ENCODE measurements around the gene BBLN.
A peak's percentile ranks its signal among the peaks of the same experiment; 100 is the strongest.

Gene BBLN

GRCh38 chr9:128192601-128193371, 32.7 kb downstream of the BBLN start:
- peak; percentile 22 to 31 for DNase-seq

DNA sequence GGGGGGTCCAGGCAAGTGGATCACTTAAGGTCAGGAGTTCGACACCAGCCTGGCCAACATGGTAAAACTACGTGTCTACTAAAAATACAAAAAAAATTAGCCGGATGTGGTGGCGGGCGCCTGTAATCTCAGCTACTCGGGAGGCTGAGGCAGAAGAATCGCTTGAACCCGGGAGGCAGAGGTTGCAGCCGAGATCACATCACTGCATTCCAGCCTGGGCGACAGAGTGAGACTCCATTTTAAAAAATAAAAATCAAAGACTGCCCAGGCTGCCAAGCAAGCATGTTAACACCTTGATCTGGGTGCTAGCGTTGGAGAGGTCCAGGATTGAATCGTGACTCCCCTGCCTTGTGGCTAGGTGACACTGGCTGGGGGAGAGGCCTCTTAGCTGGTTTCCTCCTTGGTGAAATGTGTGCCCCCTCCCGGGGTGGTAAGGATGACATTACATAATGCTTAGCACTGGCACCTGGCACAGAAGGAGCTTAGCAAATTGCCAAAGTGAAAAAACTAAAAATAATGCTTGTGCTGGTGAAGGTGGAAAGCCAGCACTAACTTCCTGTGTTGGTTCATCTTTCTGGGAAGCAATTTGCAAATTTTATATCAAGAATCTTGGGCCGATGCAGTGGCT, 33.5 kb downstream of the BBLN start:
- no peak for DNase-seq

DNA sequence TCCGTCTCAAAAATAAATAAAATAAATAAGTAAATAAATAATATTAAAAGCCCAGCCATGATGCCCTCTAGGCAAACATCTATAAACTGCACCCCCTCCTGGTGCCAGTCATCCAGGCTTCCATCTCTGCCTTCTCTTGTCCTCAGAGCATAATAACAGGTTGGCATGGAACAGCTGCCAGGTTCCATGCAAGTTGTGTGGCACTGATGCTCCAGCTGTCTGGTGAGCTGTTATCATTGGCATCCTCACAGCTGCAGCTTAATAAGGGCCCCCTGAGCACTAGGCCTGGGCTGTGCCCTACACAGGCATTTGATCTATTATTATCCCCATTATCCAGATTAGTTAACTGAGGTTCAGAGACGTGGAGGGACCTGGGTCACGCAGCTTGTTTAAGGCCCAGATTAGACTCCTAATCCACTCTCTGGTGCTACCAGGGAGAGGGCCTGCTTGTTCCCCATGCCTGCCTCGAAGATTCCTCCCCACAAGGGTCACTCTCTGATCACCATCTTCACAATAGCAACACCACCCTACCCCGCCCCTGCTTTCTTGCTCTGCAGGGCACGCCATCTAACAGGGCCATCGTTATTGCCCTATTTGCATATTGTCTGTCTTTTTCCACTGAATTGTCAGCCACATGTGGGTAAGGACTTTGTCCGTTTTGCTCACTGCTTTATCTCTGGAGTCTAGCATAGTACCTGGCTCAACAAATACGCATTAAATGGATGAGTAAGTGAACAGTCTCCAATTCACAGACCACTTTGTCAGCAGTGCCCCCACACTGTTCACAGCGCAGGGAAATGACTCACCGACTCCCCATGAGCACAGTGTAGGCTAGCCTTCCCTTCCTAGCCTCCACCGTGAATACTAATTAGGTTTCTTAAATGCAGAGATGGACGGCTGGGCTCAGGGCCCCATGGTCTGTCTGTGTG, 41.6 kb downstream of the BBLN start:
- DNase-seq, result no peak

- no peak for DNase-seq
Measured at GRCh38 chr9:128202648-128203023, 42.6 kb downstream of the BBLN start.

DNA sequence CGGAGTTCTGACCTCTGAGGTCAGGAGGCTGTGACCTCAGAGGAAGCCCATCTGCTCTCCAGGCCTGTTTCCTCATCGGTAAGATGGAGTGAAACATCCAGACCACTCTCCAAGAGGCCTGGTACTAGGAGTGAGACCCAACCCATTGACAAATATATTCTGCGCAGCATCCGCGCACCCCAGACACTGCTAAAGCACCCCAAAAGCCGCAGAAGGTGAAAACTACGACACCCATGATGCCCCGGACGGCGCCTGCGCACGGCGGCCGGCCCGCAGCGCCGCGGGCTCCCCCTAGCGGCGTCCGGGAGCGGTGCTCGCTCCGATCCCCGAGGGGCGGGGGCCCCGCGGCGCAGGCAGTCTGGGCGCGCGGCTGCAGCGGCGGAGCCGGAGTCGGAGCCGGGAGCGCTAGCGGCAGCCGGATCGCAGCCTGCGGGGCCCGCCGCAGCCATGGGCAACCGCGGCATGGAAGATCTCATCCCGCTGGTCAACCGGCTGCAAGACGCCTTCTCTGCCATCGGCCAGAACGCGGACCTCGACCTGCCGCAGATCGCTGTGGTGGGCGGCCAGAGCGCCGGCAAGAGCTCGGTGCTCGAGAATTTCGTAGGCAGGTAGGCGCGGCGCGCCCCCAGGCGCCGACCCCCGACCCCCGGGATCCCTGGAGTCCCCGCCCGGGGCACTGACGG, 43.1 kb downstream of the BBLN start, which contains the start of gene DNM1:
TSS of gene DNM1 (plus strand) at position 356 of the 683 bp plus-strand sequence. CDS start at position 448, 92 bp downstream.
- peak; percentile 76 to 82 for DNase-seq

GRCh38 chr9:128203707-128204551, 43.9 kb downstream of the BBLN start:
- DNase-seq, result peak in 1 of 2 experiments; percentile 34

DNA sequence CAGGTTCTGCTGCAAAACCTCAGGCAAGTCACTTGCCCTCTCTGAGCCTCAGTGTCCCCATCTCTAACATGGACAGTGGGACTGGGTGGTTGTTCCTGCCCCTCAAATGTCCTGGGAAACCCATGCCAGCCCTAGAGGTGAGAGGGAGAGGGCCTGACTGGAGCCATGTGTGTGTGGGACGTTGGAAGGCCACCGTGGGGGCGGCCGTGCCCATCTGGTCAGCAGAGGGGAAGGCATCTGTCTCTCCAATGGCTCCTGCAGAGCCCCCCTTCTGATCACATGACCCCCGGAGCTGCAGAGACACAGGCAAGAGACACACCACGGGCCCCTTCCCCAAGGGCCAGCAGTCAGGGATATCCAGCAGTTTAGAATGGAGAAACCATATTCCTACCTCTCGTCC, 44.8 kb downstream of the BBLN start:
- DNase-seq, result no peak

- DNase-seq, result no peak
Measured at GRCh38 chr9:128205296-128205944, 45.4 kb downstream of the BBLN start.

DNA sequence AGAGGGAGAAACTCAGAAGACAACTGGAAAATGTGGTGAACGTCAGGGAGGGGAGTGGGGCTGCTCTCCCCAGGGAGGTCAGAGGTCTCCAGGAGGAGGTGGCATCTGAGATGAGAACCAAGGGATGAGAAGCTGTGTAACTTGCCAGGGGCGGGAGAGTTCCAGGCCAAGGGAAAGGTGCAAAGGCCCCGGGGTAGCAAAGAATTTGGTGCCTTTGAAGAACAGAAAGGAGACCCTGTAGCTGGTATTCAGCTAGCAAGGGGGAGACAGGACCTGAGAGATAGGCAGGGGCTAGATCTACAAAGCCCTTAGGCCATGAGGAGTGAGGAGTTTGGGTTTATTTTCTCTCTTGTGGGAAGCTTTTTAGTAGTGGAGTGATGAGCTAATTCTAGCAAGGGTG, 46.4 kb downstream of the BBLN start:
- DNase-seq, result no peak

- no peak for DNase-seq
Measured at GRCh38 chr9:128206916-128207910, 47.1 kb downstream of the BBLN start.

DNA sequence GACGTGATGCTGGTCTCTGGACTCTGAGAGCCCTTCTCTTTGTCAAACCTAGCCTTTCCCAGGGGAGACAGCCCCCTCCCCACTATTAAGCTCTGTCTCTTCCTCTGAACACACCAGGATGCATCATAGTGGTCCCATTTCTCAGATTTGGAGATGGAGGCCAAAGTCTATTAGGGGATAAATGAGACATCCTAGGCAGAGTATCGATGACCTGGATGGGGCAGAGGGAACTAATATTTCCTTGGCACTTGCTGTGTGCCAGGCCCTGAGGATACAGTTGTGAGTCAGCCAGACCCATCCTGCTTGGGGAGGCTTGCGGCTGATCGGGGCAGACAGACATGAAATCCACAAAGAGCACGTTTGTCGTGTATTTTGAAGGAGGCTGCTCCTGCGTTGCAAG, 48.3 kb downstream of the BBLN start:
- no peak for DNase-seq

GRCh38 chr9:128208946-128209669, 49.0 kb downstream of the BBLN start:
- no peak for DNase-seq

DNA sequence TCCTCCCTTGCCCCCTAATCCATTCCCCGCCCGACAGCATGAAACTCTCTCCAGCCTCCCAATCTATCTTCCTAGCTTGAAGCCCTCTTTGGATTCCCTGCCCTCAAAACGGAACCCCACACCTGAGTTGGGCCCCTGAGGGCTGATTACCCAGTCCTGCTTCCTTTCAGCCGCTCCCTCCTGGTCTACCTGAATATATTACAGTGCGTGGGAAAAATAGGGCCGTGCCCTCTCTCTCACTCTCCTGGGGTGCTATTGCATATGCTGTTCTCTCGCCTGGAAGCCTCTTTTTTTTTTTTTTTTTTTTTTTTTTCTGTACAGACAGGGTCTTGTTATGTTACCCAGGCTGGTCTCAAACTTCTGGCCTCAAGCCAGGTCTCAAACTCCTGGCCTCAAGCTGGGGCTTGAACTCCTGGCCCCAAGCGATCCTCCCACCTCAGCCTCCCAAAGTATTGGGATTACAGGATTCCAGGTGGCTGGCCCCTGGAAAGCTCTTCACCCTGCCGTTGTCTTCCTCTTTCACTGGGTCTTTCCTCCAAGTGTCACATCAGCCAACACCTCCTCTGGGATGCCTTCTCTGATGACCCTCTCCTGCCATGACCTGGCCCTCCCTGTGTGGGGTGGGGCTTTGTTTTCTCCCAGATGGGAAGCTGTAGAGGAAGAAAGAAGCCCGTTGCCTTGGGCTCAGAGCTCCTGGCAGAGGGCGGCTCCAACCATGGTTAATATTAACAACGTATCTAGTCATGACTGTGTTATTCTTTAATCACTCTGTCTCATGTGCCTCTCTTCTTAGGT, 51.3 kb downstream of the BBLN start:
- no peak for DNase-seq

DNA sequence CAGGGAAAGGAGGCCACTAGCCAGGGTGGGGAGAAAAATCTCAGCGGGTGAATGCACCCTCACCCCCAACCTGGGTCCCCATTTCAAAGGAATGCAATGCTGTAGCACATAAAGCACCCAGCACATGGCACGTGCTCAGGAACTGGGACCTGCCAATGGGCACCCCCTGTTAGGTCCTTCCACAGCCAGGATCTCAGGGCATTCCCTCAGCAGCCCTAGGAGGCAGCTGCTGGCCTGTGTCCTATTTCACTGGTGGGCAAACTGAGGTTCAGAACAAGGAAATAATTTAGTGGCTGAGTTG, 51.9 kb downstream of the BBLN start:
- DNase-seq, result no peak
